Astrocyte (in vitro differentiated cells and primary cell): ENCODE data around the gene CEND1. TPM values are rescaled to one million over a fixed set of nuclear protein-coding genes. Genes with fewer than 3 reads are reported as not detected.

Experiments
- DNase-seq: peaks from one replicate; pipeline ENCODE4 v3.0.0-alpha.2; 2010; ENCODE audit warnings: low read depth
- FAIRE-seq: peaks from 2 replicates; lab custom pipeline; 2011; peaks lifted over from hg19 to GRCh38; lab: Jason Lieb, UNC
- H2AFZ ChIP-seq: 2 replicates; pipeline ENCODE4 v1.6.0; 2012; ENCODE audit warnings: low read depth, low read length, inconsistent platforms
- H3K27ac ChIP-seq: 2 replicates; pipeline ENCODE4 v1.5.1; 2011; ENCODE audit warnings: low read depth, low read length, inconsistent platforms
- H3K27me3 ChIP-seq: 2 replicates; pipeline ENCODE4 v1.6.0; 2011; ENCODE audit warnings: low read length, inconsistent platforms; ENCODE audit not compliant: insufficient read depth
- H3K36me3 ChIP-seq: 2 replicates; pipeline ENCODE4 v1.5.1; 2011; ENCODE audit warnings: low read length, inconsistent platforms; ENCODE audit not compliant: insufficient read depth
- H3K4me1 ChIP-seq: 2 replicates; pipeline ENCODE4 v1.5.1; 2011; ENCODE audit warnings: low read length, inconsistent platforms; ENCODE audit not compliant: insufficient read depth
- H3K4me2 ChIP-seq: 2 replicates; pipeline ENCODE4 v1.6.0; 2012; ENCODE audit warnings: low read length, inconsistent platforms
- H3K4me3 ChIP-seq: 2 replicates; pipeline ENCODE4 v1.5.1; 2011; ENCODE audit warnings: low read depth, mild to moderate bottlenecking, low read length, inconsistent platforms; ENCODE audit not compliant: insufficient read depth
- H3K79me2 ChIP-seq: 2 replicates; pipeline ENCODE4 v1.6.0; 2012; ENCODE audit warnings: mild to moderate bottlenecking, low read length, inconsistent platforms; ENCODE audit not compliant: insufficient read depth
- H3K9ac ChIP-seq: 2 replicates; pipeline ENCODE4 v1.6.0; 2012; ENCODE audit warnings: mild to moderate bottlenecking, low read length, inconsistent platforms
- H3K9me3 ChIP-seq: 2 replicates; pipeline ENCODE4 v1.5.1; 2012; ENCODE audit warnings: low read depth, mild to moderate bottlenecking, low read length, inconsistent platforms; ENCODE audit not compliant: insufficient read depth
- H4K20me1 ChIP-seq: 2 replicates; pipeline ENCODE4 v1.6.0; 2012; ENCODE audit warnings: low read length, inconsistent platforms; ENCODE audit not compliant: insufficient read depth
- H3K27ac Mint-ChIP-seq: one replicate; pipeline ENCODE4 v1.8.0; 2021; ENCODE audit warnings: mild to moderate bottlenecking, mixed read lengths; ENCODE audit not compliant: unreplicated experiment
- H3K27me3 Mint-ChIP-seq: one replicate; pipeline ENCODE4 v1.8.0; 2021; ENCODE audit warnings: low read depth, mixed read lengths; ENCODE audit not compliant: unreplicated experiment
- H3K36me3 Mint-ChIP-seq: one replicate; pipeline ENCODE4 v1.8.0; 2021; ENCODE audit warnings: low read depth, mixed read lengths; ENCODE audit not compliant: unreplicated experiment
- H3K4me1 Mint-ChIP-seq: one replicate; pipeline ENCODE4 v1.8.0; 2021; ENCODE audit warnings: low read depth, mixed read lengths; ENCODE audit not compliant: unreplicated experiment
- H3K4me3 Mint-ChIP-seq: one replicate; pipeline ENCODE4 v1.8.0; 2021; ENCODE audit warnings: mild to moderate bottlenecking, moderate library complexity, mixed read lengths; ENCODE audit not compliant: unreplicated experiment
- H3K9me3 Mint-ChIP-seq: one replicate; pipeline ENCODE4 v1.8.0; 2021; ENCODE audit warnings: mild to moderate bottlenecking, mixed read lengths; ENCODE audit not compliant: unreplicated experiment
- CTCF ChIP-seq: IDR thresholded peaks from 2 replicates; pipeline ENCODE4 v1.5.1; 2011; ENCODE audit warnings: low read depth, mild to moderate bottlenecking, inconsistent platforms, low read length, moderate library complexity; ENCODE audit not compliant: insufficient read depth
- EZH2 ChIP-seq: IDR thresholded peaks from 2 replicates; pipeline ENCODE4 v1.6.1; 2012; ENCODE audit warnings: mild to moderate bottlenecking, low read length, inconsistent platforms; ENCODE audit not compliant: insufficient read depth
- total RNA-seq: library from RNA; stranded (reverse); gene quantifications from 2 replicates; pipeline ENCODE4 v1.2.1, GENCODE V29; 2021

The CEND1 gene
- total RNA-seq, 1 donor from 2014 or later: 0.59 TPM

GRCh38 chr11:763549-764321 is 26.2 kb downstream of the CEND1 start:
- Mint-ChIP-seq H3K36me3 (peaks cover 10% of the 10 kb centered on the region), H3K27me3 (no peaks in the 10 kb centered on the region), H3K9me3 (no peaks in the 10 kb centered on the region), H3K27ac (peak overlapping the region; percentile 58), H3K4me1 (peaks cover 9% of the 10 kb centered on the region), H3K4me3 (no peak overlapping the region)
- DNase-seq (no peak), FAIRE-seq (no peak)
- no peaks in the 10 kb centered on the region for H3K9me3 ChIP-seq
- no peaks in the 10 kb centered on the region for H3K27me3 ChIP-seq
- no peak overlapping the region for H3K27ac ChIP-seq
- H3K9ac ChIP-seq: no peak overlapping the region
- H2AFZ ChIP-seq: no peak overlapping the region
- no peak overlapping the region for H3K4me2 ChIP-seq
- no peak overlapping the region for H3K4me3 ChIP-seq
- H3K79me2 ChIP-seq: no peaks in the 10 kb centered on the region
- H3K36me3 ChIP-seq: peaks cover 24% of the 10 kb centered on the region
- peaks cover 56% of the 10 kb centered on the region for H4K20me1 ChIP-seq
- peaks cover 7% of the 10 kb centered on the region for H3K4me1 ChIP-seq
- TF ChIP-seq CTCF: no peak
- TF ChIP-seq EZH2: no peak

- Histone ChIP-seq H3K36me3 (peaks cover 24% of the 10 kb centered on the region), H3K27ac (no peak overlapping the region), H3K79me2 (no peaks in the 10 kb centered on the region), H2AFZ (no peak overlapping the region), H3K4me1 (peaks cover 7% of the 10 kb centered on the region), H3K9ac (no peak overlapping the region), H3K27me3 (no peaks in the 10 kb centered on the region), H3K4me3 (no peak overlapping the region), H3K4me2 (no peak overlapping the region), H4K20me1 (peaks cover 56% of the 10 kb centered on the region), H3K9me3 (no peaks in the 10 kb centered on the region)
- TF ChIP-seq CTCF: no peak
- no peak for TF ChIP-seq EZH2
- Mint-ChIP-seq H3K27ac (peak overlapping the region; percentile 58), H3K4me1 (peaks cover 9% of the 10 kb centered on the region), H3K36me3 (peaks cover 10% of the 10 kb centered on the region), H3K9me3 (no peaks in the 10 kb centered on the region), H3K27me3 (no peaks in the 10 kb centered on the region), H3K4me3 (no peak overlapping the region)
- FAIRE-seq (no peak), DNase-seq (no peak)
Measured at GRCh38 chr11:763073-763463, 26.8 kb downstream of the CEND1 start.
